ENCODE measurements around the gene GALNT10.

- TF ChIP-seq TFAP4 (CRISPR knock-in tag; IDR thresholded peaks at IDR 0.05; ENCODE audit: borderline replicate concordance) (no peak), FUS (optimal IDR thresholded peaks at IDR 0.05; ENCODE audit: low read depth, low read length) (no peak), E2F8 (IDR thresholded peaks at IDR 0.05; ENCODE audit: low read depth, partially characterized antibody) (no peak), CTCF (IDR thresholded peaks at IDR 0.05 in 2 of 3, conservative IDR thresholded peaks at IDR 0.05 in 1 of 3; ENCODE audit: insufficient read depth in 2 of 3, low read depth in 1 of 3, low read length in 3 of 3) (no peak), ZBTB43 (CRISPR knock-in tag; IDR thresholded peaks at IDR 0.05) (no peak), FOXP4 (CRISPR knock-in tag; IDR thresholded peaks at IDR 0.05; ENCODE audit: borderline replicate concordance) (no peak), ZNF133 (CRISPR knock-in tag; IDR thresholded peaks at IDR 0.05) (no peak), MBD1 (CRISPR knock-in tag; IDR thresholded peaks at IDR 0.05) (no peak)
These were observed 61.0 kb downstream of the GALNT10 start for GRCh38 chr5:154251529-154251928.

All from K562 (cell line).